ENCODE measurements around the gene FAM118A. TPM values are rescaled to one million over a fixed set of nuclear protein-coding genes. Genes with fewer than 3 reads are reported as not detected.

FAM118A gene
- total and polyA plus RNA-seq, 2 of the 8 experiments (the other 6 are each of a cell fraction or from before 2014, with no cell fraction given): 8.5 to 18.6 TPM

- FAIRE-seq (no peak), DNase-seq (ENCODE audit: low read depth in 1 of 2, low spot score in 2 of 2) (no peak)
- H2BK20ac ChIP-seq (ENCODE audit: low read length): no peak overlapping the region
- H3K27me3 ChIP-seq (replicated peaks in 1 of 4; ENCODE audit: control insufficient read depth in 3 of 4, extremely low read depth in 1 of 4, insufficient read depth in 3 of 4, low read length in 3 of 4): no peaks in the 10 kb centered on the region
- H3K9me3 ChIP-seq (ENCODE audit: insufficient read depth in 2 of 2, low read depth in 1 of 2, low read length in 1 of 2): no peaks in the 10 kb centered on the region
- no peak overlapping the region for H3K27ac ChIP-seq (ENCODE audit: low read depth, low read length)
- 100% methylated on average over 8 of the region's 8 CpGs; no CpG with 5 or more reads in 1 of the 2 experiments for WGBS, 2 experiments (ENCODE audit: extremely low coverage in 1 of 2, insufficient coverage in 1 of 2, insufficient read length in 1 of 2, insufficient replicate concordance in 2 of 2, low coverage in 1 of 2, low lambda C conversion rate in 2 of 2, missing lambda C conversion rate in 1 of 2)
- H3K4me1 ChIP-seq (replicated peaks in 1 of 4; ENCODE audit: control insufficient read depth in 3 of 4, insufficient read depth in 4 of 4, low read length in 3 of 4): no peaks in the 10 kb centered on the region
- H3K4ac ChIP-seq (replicated peaks; ENCODE audit: insufficient read length, low read depth, low read length): no peak overlapping the region
- H4K20me1 ChIP-seq (replicated peaks in 1 of 2; ENCODE audit: control insufficient read depth in 1 of 2, insufficient read depth in 2 of 2, low read length in 2 of 2): no peaks in the 10 kb centered on the region
- H4K5ac ChIP-seq (ENCODE audit: insufficient read length, low read depth, low read length): no peak overlapping the region
- no peak overlapping the region for H2BK15ac ChIP-seq (ENCODE audit: low read length)
- H3K79me1 ChIP-seq (ENCODE audit: low read depth, low read length): no peaks in the 10 kb centered on the region
- H2BK120ac ChIP-seq (replicated peaks; ENCODE audit: low read depth, low read length): no peak overlapping the region
- no peak overlapping the region for H2AK5ac ChIP-seq (ENCODE audit: low read depth, low read length)
- H2AFZ ChIP-seq (ENCODE audit: low read length): no peak overlapping the region
- H2BK5ac ChIP-seq (ENCODE audit: low read depth, low read length): no peak overlapping the region
- ChIA-PET POLR2A (ENCODE audit: partially characterized antibody) (no interaction called here), CTCF (ENCODE audit: partially characterized antibody) (interaction anchor here (0.6 kb wide), 1 partner anchor 208 kb away, joined by 3 read pairs; no protein-coding TSS in a partner anchor)
- no peak overlapping the region for H4K8ac ChIP-seq (ENCODE audit: extremely low read depth, insufficient read depth, low read length)
- H3K18ac ChIP-seq (ENCODE audit: extremely low read depth, low read length): no peak overlapping the region
- no peak overlapping the region for H3K14ac ChIP-seq (ENCODE audit: insufficient read length)
- H3K23me2 ChIP-seq (ENCODE audit: low read depth, low read length): no peaks in the 10 kb centered on the region
- no peak overlapping the region for H2BK12ac ChIP-seq (ENCODE audit: low read depth, low read length)
- no peak overlapping the region for H3K9ac ChIP-seq (replicated peaks in 1 of 4; ENCODE audit: extremely low read depth in 1 of 4, low read depth in 3 of 4, low read length in 3 of 4)
- H3K79me2 ChIP-seq (ENCODE audit: control insufficient read depth in 1 of 2, insufficient read depth in 2 of 2, low read length in 2 of 2): no peaks in the 10 kb centered on the region
- no peak overlapping the region for H3K4me3 ChIP-seq (ENCODE audit: extremely low read depth in 1 of 4, insufficient read depth in 2 of 4, low read depth in 3 of 4, low read length in 4 of 4)
- no peak overlapping the region for H3K23ac ChIP-seq (ENCODE audit: insufficient read length)
- H4K91ac ChIP-seq (replicated peaks; ENCODE audit: insufficient read length, low read length): no peak overlapping the region
- peaks cover 0 to 16% (median 3%) of the 10 kb centered on the region in 4 experiments; a peak in 3 of 8 replicates for H3K36me3 ChIP-seq (ENCODE audit: control insufficient read depth in 2 of 4, insufficient read depth in 4 of 4, low read length in 3 of 4)
- H3K56ac ChIP-seq (replicated peaks; ENCODE audit: insufficient read length, low read depth, low read length): no peak overlapping the region
- H3K4me2 ChIP-seq (ENCODE audit: insufficient read depth in 1 of 2, low read depth in 2 of 2, low read length in 2 of 2): no peak overlapping the region
- TF ChIP-seq SRF (IDR thresholded peaks at IDR 0.05; ENCODE audit: low read depth, low read length) (no peak), KDM5A (IDR thresholded peaks at IDR 0.05; ENCODE audit: low read length) (no peak), CTCF (IDR thresholded peaks at IDR 0.05; ENCODE audit: control extremely low read depth in 1 of 3, insufficient read depth in 1 of 3, low read depth in 1 of 3, low read length in 3 of 3) (no peak), TBP (IDR thresholded peaks at IDR 0.05; ENCODE audit: low read depth, low read length) (no peak), YY1 (IDR thresholded peaks at IDR 0.05; ENCODE audit: low read depth, low read length) (no peak), SUZ12 (IDR thresholded peaks at IDR 0.05; ENCODE audit: low read length) (no peak), JUND (IDR thresholded peaks at IDR 0.05; ENCODE audit: low read length) (no peak), TEAD4 (IDR thresholded peaks at IDR 0.05; ENCODE audit: low read depth, low read length) (no peak), ZNF274 (IDR thresholded peaks at IDR 0.05; ENCODE audit: borderline replicate concordance, extremely low read depth, low read length) (no peak), HDAC6 (IDR thresholded peaks at IDR 0.05; ENCODE audit: low read depth, low read length) (no peak), SIRT6 (IDR thresholded peaks at IDR 0.05; ENCODE audit: low read length) (no peak), TAF7 (optimal IDR thresholded peaks at IDR 0.05; ENCODE audit: borderline replicate concordance, low read depth, low read length) (no peak)
- TF ChIP-seq, protein P1, sequence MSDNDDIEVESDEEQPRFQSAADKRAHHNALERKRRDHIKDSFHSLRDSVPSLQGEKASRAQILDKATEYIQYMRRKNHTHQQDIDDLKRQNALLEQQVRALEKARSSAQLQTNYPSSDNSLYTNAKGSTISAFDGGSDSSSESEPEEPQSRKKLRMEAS (IDR thresholded peaks at IDR 0.05): no peak
Measured at GRCh38 chr22:45343143-45343542, 33.4 kb downstream of the FAM118A start.
